Body of pancreas (tissue), 4 donors: ENCODE results near the gene SLC39A7.

Experiments used
- POLR2A ChIP-seq, 3 donors: fragments of 450-650 bp; IDR thresholded peaks; one replicate each; pipeline ENCODE4 v1.6.1; 2016; ENCODE audit warnings: antibody characterized with exemption in 3 of 3, mild to moderate bottlenecking in 2 of 3
- TF ChIP-seq, protein P1 (sequence below), 7 experiments: fragments of 450-650 bp in 4 of 7; fragments of 200-600 bp in 3 of 7; sonication (generic) in 3 of 7; IDR thresholded peaks; one replicate each; pipeline ENCODE4 v1.5.1; 2016 to 2019; ENCODE audit warnings: antibody characterized with exemption in 7 of 7

DNA sequence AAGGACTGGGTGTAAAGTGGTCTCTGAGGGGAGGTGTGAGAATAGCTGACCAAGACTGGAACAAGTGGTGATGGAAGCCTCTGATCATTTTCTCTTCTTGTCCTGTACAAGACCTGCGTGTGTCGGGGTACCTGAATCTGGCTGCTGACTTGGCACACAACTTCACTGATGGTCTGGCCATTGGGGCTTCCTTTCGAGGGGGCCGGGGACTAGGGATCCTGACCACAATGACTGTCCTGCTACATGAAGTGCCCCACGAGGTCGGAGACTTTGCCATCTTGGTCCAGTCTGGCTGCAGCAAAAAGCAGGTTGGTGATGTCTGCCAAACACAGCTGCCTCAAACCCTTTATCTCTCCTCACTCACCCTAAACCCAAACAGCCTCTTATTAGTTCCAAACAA is 2.1 kb downstream of the SLC39A7 start:
- TF ChIP-seq, protein P1, sequence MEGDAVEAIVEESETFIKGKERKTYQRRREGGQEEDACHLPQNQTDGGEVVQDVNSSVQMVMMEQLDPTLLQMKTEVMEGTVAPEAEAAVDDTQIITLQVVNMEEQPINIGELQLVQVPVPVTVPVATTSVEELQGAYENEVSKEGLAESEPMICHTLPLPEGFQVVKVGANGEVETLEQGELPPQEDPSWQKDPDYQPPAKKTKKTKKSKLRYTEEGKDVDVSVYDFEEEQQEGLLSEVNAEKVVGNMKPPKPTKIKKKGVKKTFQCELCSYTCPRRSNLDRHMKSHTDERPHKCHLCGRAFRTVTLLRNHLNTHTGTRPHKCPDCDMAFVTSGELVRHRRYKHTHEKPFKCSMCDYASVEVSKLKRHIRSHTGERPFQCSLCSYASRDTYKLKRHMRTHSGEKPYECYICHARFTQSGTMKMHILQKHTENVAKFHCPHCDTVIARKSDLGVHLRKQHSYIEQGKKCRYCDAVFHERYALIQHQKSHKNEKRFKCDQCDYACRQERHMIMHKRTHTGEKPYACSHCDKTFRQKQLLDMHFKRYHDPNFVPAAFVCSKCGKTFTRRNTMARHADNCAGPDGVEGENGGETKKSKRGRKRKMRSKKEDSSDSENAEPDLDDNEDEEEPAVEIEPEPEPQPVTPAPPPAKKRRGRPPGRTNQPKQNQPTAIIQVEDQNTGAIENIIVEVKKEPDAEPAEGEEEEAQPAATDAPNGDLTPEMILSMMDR (IDR thresholded peaks at IDR 0.05), result no peak
- TF ChIP-seq POLR2A (IDR thresholded peaks at IDR 0.05), result no peak
